HepG2 (cell line): ENCODE results near the gene SECISBP2L. TPM values are rescaled to one million over a fixed set of nuclear protein-coding genes. Genes with fewer than 3 reads are reported as not detected.

Experiments used
- ATAC-seq: fragments of 200-7000 bp; cut with Tn5 transposase; 3 replicates; pipeline ENCODE4 v1.9.1; 2020; ENCODE audit warnings: mild to moderate bottlenecking, moderate library complexity
- BruUV-seq: library from RNA; stranded (reverse); fragments of 400-500 nt; replicated peaks from 2 replicates; lab custom pipeline; 2021; lab: Mats Ljungman, UMichigan
- CTCF ChIA-PET: fragments of 300-600 bp; formaldehyde crosslinking; extraction: SDS; loops from one replicate; lab custom pipeline; 2021; ENCODE audit warnings: low total read pairs, inconsistent platforms, low intra/inter-chr PET ratio; lab: Yijun Ruan, JAX
- POLR2A ChIA-PET: fragments of 350-600 bp; sonication (Branson Sonifier 250); formaldehyde crosslinking; loops from one replicate; lab custom pipeline; 2020; ENCODE audit warnings: antibody characterized with exemption, inconsistent platforms; lab: Yijun Ruan, JAX
- DNase-seq: peaks from one replicate; pipeline ENCODE4 v3.0.0-alpha.2; 2015; ENCODE audit warnings: low spot score
- FAIRE-seq: peaks from 3 replicates; lab custom pipeline; 2011; peaks lifted over from hg19 to GRCh38; lab: Jason Lieb, UNC
- H2AFZ ChIP-seq: one replicate; pipeline ENCODE4 v1.6.1; 2011; ENCODE audit warnings: low read length, inconsistent platforms
- H3K27ac ChIP-seq: fragments of 300-600 bp; 3 replicates; pipeline ENCODE4 v1.8.0; 2011; ENCODE audit warnings: mixed run types, mild to moderate bottlenecking, mixed read lengths, low read length, inconsistent platforms; ENCODE audit not compliant: insufficient read depth; ENCODE audit errors: extremely low read length
- H3K27me3 ChIP-seq, 2 experiments: fragments of 200-600 bp in 1 of 2; 2 replicates in 1 of 2; 3 replicates in 1 of 2; pipeline versions ENCODE4 v1.6.0 to v1.8.0; 2011; ENCODE audit warnings: low read length in 2 of 2, mild to moderate bottlenecking in 2 of 2, moderate library complexity in 2 of 2, inconsistent platforms in 1 of 2; ENCODE audit not compliant: insufficient read depth in 2 of 2, control insufficient read depth in 1 of 2
- H3K36me3 ChIP-seq, 2 experiments: fragments of 200-600 bp in 1 of 2; replicated peaks in 1 of 2; 2 replicates in 1 of 2; 3 replicates in 1 of 2; pipeline versions ENCODE4 v1.5.1 to v1.8.0; 2011; ENCODE audit warnings: low read length in 2 of 2, inconsistent platforms in 1 of 2; ENCODE audit not compliant: insufficient read depth in 2 of 2, control insufficient read depth in 1 of 2
- H3K4me1 ChIP-seq: 2 replicates; pipeline ENCODE4 v1.5.1; 2012; ENCODE audit warnings: low read length, inconsistent platforms; ENCODE audit not compliant: insufficient read depth
- H3K4me2 ChIP-seq: 2 replicates; pipeline ENCODE4 v1.6.0; 2011; ENCODE audit warnings: low read depth, low read length, inconsistent platforms
- H3K4me3 ChIP-seq, 3 experiments: fragments of 200-600 bp in 1 of 3; sonication (generic), shearing (Covaris generic) in 1 of 3; replicated peaks in 1 of 3; 2 replicates each; pipeline ENCODE4 v1.5.1; 2011 to 2016; ENCODE audit warnings: low read length in 3 of 3, inconsistent platforms in 2 of 3, low read depth in 2 of 3, mild to moderate bottlenecking in 2 of 3, control low read depth in 1 of 3, mixed read lengths in 1 of 3; ENCODE audit not compliant: insufficient read depth in 1 of 3
- H3K79me2 ChIP-seq: one replicate; pipeline ENCODE4 v1.6.1; 2011; ENCODE audit warnings: low read length, inconsistent platforms; ENCODE audit not compliant: insufficient read depth
- H3K9ac ChIP-seq: 2 replicates; pipeline ENCODE4 v1.6.0; 2011; ENCODE audit warnings: mild to moderate bottlenecking, low read depth, low read length, inconsistent platforms; ENCODE audit not compliant: insufficient read depth
- H3K9me3 ChIP-seq: 2 replicates; pipeline ENCODE4 v1.5.1; 2012; ENCODE audit warnings: mild to moderate bottlenecking, low read length
- H4K20me1 ChIP-seq: 2 replicates; pipeline ENCODE4 v1.6.0; 2011; ENCODE audit warnings: inconsistent platforms, mild to moderate bottlenecking, low read length, moderate library complexity; ENCODE audit not compliant: insufficient read depth
- ATF7 ChIP-seq, 2 experiments: fragments of 450-650 bp in 1 of 2; sonication (generic) in 1 of 2; formaldehyde crosslinking in 1 of 2; IDR thresholded peaks; 2 replicates each; pipeline versions ENCODE4 v1.4.0 to v1.6.1; 2016 to 2020; ENCODE audit warnings: antibody characterized with exemption in 1 of 2, mild to moderate bottlenecking in 1 of 2, missing genetic modification reagents in 1 of 2
- CEBPB ChIP-seq: IDR thresholded peaks from 2 replicates; pipeline ENCODE4 v1.6.1; 2011; ENCODE audit warnings: low read depth, low read length, improper control_type of control experiment, borderline replicate concordance
- CREB1 ChIP-seq, 2 experiments: fragments of 450-650 bp in 1 of 2; IDR thresholded peaks; 2 replicates each; pipeline ENCODE4 v1.6.1; 2016 to 2017; ENCODE audit warnings: control low read depth in 1 of 2, mild to moderate bottlenecking in 1 of 2, missing compliant biosample characterization in 1 of 2, missing genetic modification characterization in 1 of 2
- ESRRA ChIP-seq: sonication (generic); formaldehyde crosslinking; IDR thresholded peaks from 2 replicates; pipeline ENCODE4 v1.5.1; 2020; ENCODE audit warnings: mild to moderate bottlenecking, low read depth, missing genetic modification reagents
- NBN ChIP-seq: fragments of 450-650 bp; conservative IDR thresholded peaks from 2 replicates; pipeline ENCODE4 v1.6.1; 2017
- PRPF4 ChIP-seq: fragments of 200-400 bp; formaldehyde crosslinking; IDR thresholded peaks from 2 replicates; pipeline ENCODE4 v1.6.1; 2016; ENCODE audit warnings: low read length, low read depth; ENCODE audit not compliant: poor library complexity, severe bottlenecking
- STAT5B ChIP-seq: sonication (generic); formaldehyde crosslinking; IDR thresholded peaks from 2 replicates; pipeline ENCODE4 v1.4.0; 2020; ENCODE audit warnings: missing genetic modification reagents
- WGBS: methylation state at CpG from one replicate; pipeline ENCODE4 v1.1.6; 2017; ENCODE audit warnings: low lambda C conversion rate; 5-methylcytosine and 5-hydroxymethylcytosine counted together
- in situ Hi-C: cut with HindIII; loops from 2 replicates; pipeline ENCODE4 v1.10.0; 2017; ENCODE audit warnings: low pct_unique_long_range_greater_than_20kb; ENCODE audit not compliant: extremely low pct_ligation_motif_present
- intact Hi-C: fragments of 100-400 bp; cut with micrococcal nuclease; formaldehyde crosslinking; loops from one replicate; pipeline ENCODE4 v1.10.0; 2022; ENCODE audit not compliant: unreplicated experiment
- polyA plus RNA-seq, 8 experiments: library from polyadenylated mRNA; depleted of rRNA in 3 of 8; stranded (reverse) in 7 of 8; unstranded in 1 of 8; fragments of >200 nt; fragmentation: Illumina TruSeq in 4 of 8; extraction: Trizol in 4 of 8; gene quantifications; 2 replicates each; pipeline versions ENCODE4 v1.2.1 to v1.2.3, GENCODE V29; 2011 to 2016; ENCODE audit warnings: low read depth in 4 of 8, missing spikeins in 1 of 8, mixed read lengths in 1 of 8; ENCODE audit not compliant: insufficient read depth in 1 of 8
- total RNA-seq, 5 experiments: library from RNA; depleted of rRNA; stranded (reverse); fragments of >200 nt; fragmentation: Illumina TruSeq; extraction: Trizol; gene quantifications; 2 replicates each; pipeline ENCODE4 v1.2.3, GENCODE V29; 2016; ENCODE audit warnings: low read depth in 1 of 5

Gene SECISBP2L
- total and polyA plus RNA-seq, 2 of the 13 experiments (the other 11 are each of a cell fraction or from before 2014, with no cell fraction given) = 13.9 to 15.6 TPM

DNA sequence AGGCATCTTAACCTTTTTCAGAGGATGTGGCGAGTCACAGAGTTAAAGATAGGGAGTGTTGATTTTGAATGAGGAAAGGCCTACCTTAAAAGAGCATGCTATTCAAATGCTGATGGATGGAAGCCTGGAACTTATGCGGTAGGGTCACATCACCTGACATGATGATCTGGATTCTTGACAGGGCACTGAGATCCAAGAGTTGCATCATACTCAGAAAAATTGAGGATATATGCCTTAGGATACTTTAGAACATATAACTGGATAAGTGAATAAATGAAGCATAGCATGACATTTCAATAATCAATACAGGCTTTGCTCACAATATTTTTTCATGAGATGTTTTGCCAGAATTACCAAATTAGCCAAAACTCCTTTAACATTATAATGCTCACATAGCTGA lies 20.1 kb upstream of the SECISBP2L start:
- peaks cover 22% of the 10 kb centered on the region for H3K4me1 ChIP-seq
- H3K9ac ChIP-seq = no peak overlapping the region
- no peak overlapping the region for H3K4me2 ChIP-seq
- ATAC-seq = no peak
- H3K27me3 ChIP-seq = peaks cover 2 to 10% of the 10 kb centered on the region in 2 experiments; a peak in 4 of 5 replicates
- 35% methylated on average over 2 of the region's 2 CpGs for WGBS
- no peak for DNase-seq
- CTCF ChIA-PET = no interaction called here
- POLR2A ChIA-PET = no interaction called here
- TF ChIP-seq STAT5B (CRISPR knock-in tag) (no peak), CEBPB (peak; percentile 40; the same call in 1 of the 2 replicates)
- intact Hi-C loops (no loop called here), in situ Hi-C loops (no loop called here)
- H3K9me3 ChIP-seq = no peaks in the 10 kb centered on the region
- H3K27ac ChIP-seq = no peak overlapping the region
- no peak for FAIRE-seq
- H3K36me3 ChIP-seq = no peaks in the 10 kb centered on the region
- H4K20me1 ChIP-seq = no peaks in the 10 kb centered on the region
- no peak overlapping the region for H2AFZ ChIP-seq
- H3K4me3 ChIP-seq = no peak overlapping the region
- no TSS peak for BruUV-seq
- H3K79me2 ChIP-seq = no peaks in the 10 kb centered on the region

DNA sequence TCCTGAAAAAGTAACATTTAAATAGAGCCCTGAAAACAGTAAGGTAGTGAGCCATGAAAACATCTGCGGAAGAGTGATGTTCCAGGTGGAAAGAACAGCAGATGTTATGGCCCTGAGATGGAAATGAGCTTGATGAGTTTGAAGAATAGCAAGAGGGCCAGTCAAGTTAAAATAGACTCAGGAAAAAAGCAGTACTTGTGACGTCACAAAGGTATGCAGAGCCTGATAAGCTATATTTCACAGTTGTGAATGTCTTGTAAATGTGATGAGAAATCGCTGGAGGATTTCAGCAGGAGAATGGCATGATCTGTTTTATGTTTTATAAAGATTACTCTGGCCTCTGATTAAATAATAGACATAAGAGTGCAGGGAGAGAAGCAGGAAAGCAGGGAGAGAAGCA lies 18.6 kb upstream of the SECISBP2L start:
- BruUV-seq = no TSS peak

More for the DNA sequence above, 18.6 kb upstream of the SECISBP2L start:
- Histone ChIP-seq H3K4me3 (no peak overlapping the region), H3K36me3 (no peaks in the 10 kb centered on the region), H3K9ac (no peak overlapping the region), H2AFZ (no peak overlapping the region), H3K4me2 (no peak overlapping the region), H3K4me1 (peaks cover 22% of the 10 kb centered on the region), H3K9me3 (no peaks in the 10 kb centered on the region), H3K27ac (no peak overlapping the region), H3K27me3 (peaks cover 2 to 10% of the 10 kb centered on the region in 2 experiments; a peak in 4 of 5 replicates), H3K79me2 (no peaks in the 10 kb centered on the region)
- WGBS = 42% methylated on average over 3 of the region's 3 CpGs
- DNase-seq = no peak
- CTCF ChIA-PET = no interaction called here
- intact Hi-C loops (no loop called here), in situ Hi-C loops (no loop called here)
- no peak for TF ChIP-seq ESRRA (CRISPR knock-in tag)
- peak; percentile 98 for TF ChIP-seq CREB1 (IDR thresholded peaks at IDR 0.05)
- TF ChIP-seq CREB1 (CRISPR knock-in tag; IDR thresholded peaks at IDR 0.05) = no peak
- no peak for TF ChIP-seq PRPF4
- TF ChIP-seq NBN = no peak
- TF ChIP-seq ATF7 (IDR thresholded peaks at IDR 0.05) = peak; percentile 58
- TF ChIP-seq ATF7 (CRISPR knock-in tag; IDR thresholded peaks at IDR 0.05) = no peak
- TF ChIP-seq, all 625 proteins: peak for 2
- no peak for FAIRE-seq
- H4K20me1 ChIP-seq = no peaks in the 10 kb centered on the region
- ATAC-seq = no peak
- POLR2A ChIA-PET = no interaction called here
